ENCODE results near the gene NCF2.
"Not testable (repeated sequence)": the region's sequence is repeated elsewhere in the genome, so short reads cannot be mapped to it uniquely, and the experiment has no call there.

NCF2 gene

GRCh38 chr1:183622013-183622412 lies 31.8 kb upstream of the NCF2 start:
- H3K4me3 ChIP-seq (replicated peaks; ENCODE audit: insufficient read depth, low read length): no peak overlapping the region
- H3K27ac ChIP-seq (replicated peaks): no peak overlapping the region
- H3K27me3 ChIP-seq (ENCODE audit: insufficient read depth, poor library complexity, severe bottlenecking): no peaks in the 10 kb centered on the region
- no peak for DNase-seq (ENCODE audit: low read depth in 1 of 2, low spot score in 1 of 2)
- no peak for TF ChIP-seq CTCF (IDR thresholded peaks at IDR 0.05; ENCODE audit: insufficient read depth, low read length)
- peak; percentile 77 for TF ChIP-seq SPI1 (IDR thresholded peaks at IDR 0.05; ENCODE audit: borderline replicate concordance, low read depth)
- TF ChIP-seq REST (IDR thresholded peaks at IDR 0.05; ENCODE audit: insufficient replicate concordance, low read depth): no peak
- no peak for TF ChIP-seq POLR2AphosphoS5 (IDR thresholded peaks at IDR 0.05; ENCODE audit: low read depth)

- DNase-seq (ENCODE audit: low read depth in 1 of 2, low spot score in 1 of 2): no peak
- Histone ChIP-seq H3K27me3 (ENCODE audit: insufficient read depth, poor library complexity, severe bottlenecking) (no peaks in the 10 kb centered on the region), H3K27ac (replicated peaks) (no peak overlapping the region), H3K4me3 (replicated peaks; ENCODE audit: insufficient read depth, low read length) (no peak overlapping the region)
- no peak for TF ChIP-seq SPI1 (IDR thresholded peaks at IDR 0.05; ENCODE audit: borderline replicate concordance, low read depth)
- TF ChIP-seq CTCF (IDR thresholded peaks at IDR 0.05; ENCODE audit: insufficient read depth, low read length): no peak
- TF ChIP-seq REST (IDR thresholded peaks at IDR 0.05; ENCODE audit: insufficient replicate concordance, low read depth): no peak
- no peak for TF ChIP-seq POLR2AphosphoS5 (IDR thresholded peaks at IDR 0.05; ENCODE audit: low read depth)
- TF ChIP-seq GABPA (IDR thresholded peaks at IDR 0.05; ENCODE audit: low read depth): no peak
Observed at GRCh38 chr1:183620311-183620710, 30.1 kb upstream of the NCF2 start.

GRCh38 chr1:183619781-183620180 lies 29.5 kb upstream of the NCF2 start:
- H3K27ac ChIP-seq (replicated peaks): no peak overlapping the region
- no peak for DNase-seq (ENCODE audit: low read depth in 1 of 2, low spot score in 1 of 2)
- H3K4me3 ChIP-seq (replicated peaks; ENCODE audit: insufficient read depth, low read length): no peak overlapping the region
- TF ChIP-seq GABPA (IDR thresholded peaks at IDR 0.05; ENCODE audit: low read depth): no peak
- TF ChIP-seq REST (IDR thresholded peaks at IDR 0.05; ENCODE audit: insufficient replicate concordance, low read depth): no peak
- TF ChIP-seq CTCF (IDR thresholded peaks at IDR 0.05; ENCODE audit: insufficient read depth, low read length): no peak
- no peak for TF ChIP-seq POLR2AphosphoS5 (IDR thresholded peaks at IDR 0.05; ENCODE audit: low read depth)
- TF ChIP-seq SPI1 (IDR thresholded peaks at IDR 0.05; ENCODE audit: borderline replicate concordance, low read depth): no peak
- no peaks in the 10 kb centered on the region for H3K27me3 ChIP-seq (ENCODE audit: insufficient read depth, poor library complexity, severe bottlenecking)

DNA sequence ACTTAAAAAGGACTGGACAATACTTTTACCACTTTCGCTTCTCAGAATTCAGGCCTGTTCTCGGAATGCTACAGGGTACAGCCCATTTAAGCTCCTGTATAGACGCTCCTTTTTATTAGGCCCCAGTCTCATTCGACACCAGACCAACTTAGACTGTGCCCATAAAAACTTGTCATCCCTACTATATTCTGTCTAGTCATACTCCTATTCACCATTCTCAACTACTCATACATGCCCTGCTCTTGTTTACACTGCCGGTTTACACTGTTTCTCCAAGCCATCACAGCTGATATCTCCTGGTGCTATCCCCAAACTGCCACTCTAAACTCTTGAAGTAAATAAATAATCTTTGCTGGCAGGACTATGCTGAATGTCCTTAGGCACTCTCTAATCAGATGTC lies 27.9 kb upstream of the NCF2 start:
- H3K27me3 ChIP-seq (ENCODE audit: insufficient read depth, poor library complexity, severe bottlenecking); DNase-seq (ENCODE audit: low read depth in 1 of 2, low spot score in 1 of 2); H3K27ac ChIP-seq (replicated peaks); H3K4me3 ChIP-seq (replicated peaks; ENCODE audit: insufficient read depth, low read length): not testable (repeated sequence)

DNA sequence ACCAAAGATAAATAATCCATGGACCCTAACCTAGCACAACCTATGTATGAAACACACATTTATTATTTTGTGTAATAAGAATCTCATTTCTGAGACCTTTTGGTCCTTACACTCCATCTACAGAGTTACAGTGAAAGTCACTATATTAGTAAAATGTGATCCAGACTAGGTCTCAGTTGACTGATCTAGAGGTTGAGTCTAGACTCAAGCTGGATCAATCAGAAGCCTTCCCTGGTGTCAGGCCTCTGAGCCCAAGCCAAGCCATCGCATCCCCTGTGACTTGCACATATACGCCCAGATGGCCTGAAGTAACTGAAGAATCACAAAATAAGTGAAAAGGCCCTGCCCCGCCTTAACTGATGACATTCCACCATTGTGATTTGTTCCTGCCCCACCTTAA lies 22.7 kb upstream of the NCF2 start:
- not testable (repeated sequence) for H3K27ac ChIP-seq (replicated peaks); H3K27me3 ChIP-seq (ENCODE audit: insufficient read depth, poor library complexity, severe bottlenecking); H3K4me3 ChIP-seq (replicated peaks; ENCODE audit: insufficient read depth, low read length); DNase-seq (ENCODE audit: low read depth in 1 of 2, low spot score in 1 of 2)
